GM18909 (cell line): ENCODE data around the gene PLCB3.

Experiments
- ATAC-seq: cut with Tn5 transposase; IDR thresholded peaks from one replicate; pipeline ENCODE4 v1.9.1; 2021; ENCODE audit warnings: mild to moderate bottlenecking; ENCODE audit not compliant: unreplicated experiment, poor library complexity

Gene PLCB3

GRCh38 chr11:64248578-64248977, 2.8 kb upstream of the PLCB3 start:
- no peak for ATAC-seq

- no peak for ATAC-seq
These were observed 2.3 kb upstream of the PLCB3 start for GRCh38 chr11:64249038-64249437.

GRCh38 chr11:64249563-64250414, 1.5 kb upstream of the PLCB3 start:
- ATAC-seq, result no peak

GRCh38 chr11:64250415-64251015, 815 bp upstream of the PLCB3 start:
- ATAC-seq, result no peak

GRCh38 chr11:64251753-64252002, 348 bp downstream of the PLCB3 start:
- no peak for ATAC-seq

- no peak for ATAC-seq
These were observed 908 bp downstream of the PLCB3 start for GRCh38 chr11:64252003-64252872.

- ATAC-seq, result no peak
These were observed 1.7 kb downstream of the PLCB3 start for GRCh38 chr11:64253043-64253442.

- no peak for ATAC-seq
These were observed 2.2 kb downstream of the PLCB3 start for GRCh38 chr11:64253481-64253880.

- ATAC-seq, result no peak
These were observed 3.0 kb downstream of the PLCB3 start for GRCh38 chr11:64254326-64254725.

- no peak for ATAC-seq
These were observed 4.1 kb downstream of the PLCB3 start for GRCh38 chr11:64255135-64256128.

GRCh38 chr11:64256300-64256699, 5.0 kb downstream of the PLCB3 start:
- no peak for ATAC-seq

GRCh38 chr11:64258356-64258755, 7.0 kb downstream of the PLCB3 start:
- ATAC-seq, result no peak

- no peak for ATAC-seq
These were observed 7.7 kb downstream of the PLCB3 start for GRCh38 chr11:64258946-64259532.

- ATAC-seq, result no peak
These were observed 8.3 kb downstream of the PLCB3 start for GRCh38 chr11:64259533-64260067.

GRCh38 chr11:64260147-64260708, 8.9 kb downstream of the PLCB3 start:
- ATAC-seq, result no peak

- no peak for ATAC-seq
These were observed 10.3 kb downstream of the PLCB3 start for GRCh38 chr11:64261556-64262080.

GRCh38 chr11:64262271-64263002, 11.1 kb downstream of the PLCB3 start:
- no peak for ATAC-seq
